Upper lobe of left lung (tissue), 4 donors: ENCODE data around the gene ARHGAP26.

Source experiments
- POLR2A ChIP-seq, 4 donors: fragments of 450-650 bp; IDR thresholded peaks; one replicate each; pipeline ENCODE4 v1.5.1; 2016 to 2017; ENCODE audit warnings: antibody characterized with exemption in 4 of 4, mild to moderate bottlenecking in 2 of 4
- POLR2AphosphoS5 ChIP-seq, 2 donors: sonication (generic); formaldehyde crosslinking; IDR thresholded peaks; one replicate each; pipeline ENCODE4 v1.5.1; 2017; ENCODE audit warnings: antibody characterized with exemption in 2 of 2
- TF ChIP-seq, protein P1 (sequence below), 6 experiments: fragments of 450-650 bp in 4 of 6; fragments of 200-600 bp in 2 of 6; sonication (generic) in 2 of 6; IDR thresholded peaks; one replicate each; pipeline ENCODE4 v1.5.1; 2016 to 2019; ENCODE audit warnings: antibody characterized with exemption in 6 of 6

GRCh38 chr5:143126174-143127019, 356.2 kb downstream of the ARHGAP26 start:
- TF ChIP-seq, protein P1, sequence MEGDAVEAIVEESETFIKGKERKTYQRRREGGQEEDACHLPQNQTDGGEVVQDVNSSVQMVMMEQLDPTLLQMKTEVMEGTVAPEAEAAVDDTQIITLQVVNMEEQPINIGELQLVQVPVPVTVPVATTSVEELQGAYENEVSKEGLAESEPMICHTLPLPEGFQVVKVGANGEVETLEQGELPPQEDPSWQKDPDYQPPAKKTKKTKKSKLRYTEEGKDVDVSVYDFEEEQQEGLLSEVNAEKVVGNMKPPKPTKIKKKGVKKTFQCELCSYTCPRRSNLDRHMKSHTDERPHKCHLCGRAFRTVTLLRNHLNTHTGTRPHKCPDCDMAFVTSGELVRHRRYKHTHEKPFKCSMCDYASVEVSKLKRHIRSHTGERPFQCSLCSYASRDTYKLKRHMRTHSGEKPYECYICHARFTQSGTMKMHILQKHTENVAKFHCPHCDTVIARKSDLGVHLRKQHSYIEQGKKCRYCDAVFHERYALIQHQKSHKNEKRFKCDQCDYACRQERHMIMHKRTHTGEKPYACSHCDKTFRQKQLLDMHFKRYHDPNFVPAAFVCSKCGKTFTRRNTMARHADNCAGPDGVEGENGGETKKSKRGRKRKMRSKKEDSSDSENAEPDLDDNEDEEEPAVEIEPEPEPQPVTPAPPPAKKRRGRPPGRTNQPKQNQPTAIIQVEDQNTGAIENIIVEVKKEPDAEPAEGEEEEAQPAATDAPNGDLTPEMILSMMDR (IDR thresholded peaks at IDR 0.05): no peak
- no peak for TF ChIP-seq POLR2A (IDR thresholded peaks at IDR 0.05)
- no peak for TF ChIP-seq POLR2AphosphoS5 (IDR thresholded peaks at IDR 0.05)
